Lower lobe of right lung (tissue), 2 donors: ENCODE results near the gene PLEKHH1. TPM values are rescaled to one million over a fixed set of nuclear protein-coding genes. Genes with fewer than 3 reads are reported as not detected.

ENCODE experiments used
- ATAC-seq, 2 donors: fragments of 200-7000 bp; cut with Tn5 transposase; one replicate each; pipeline ENCODE4 v1.9.1; 2020 to 2022; ENCODE audit warnings: mild to moderate bottlenecking in 2 of 2, moderate library complexity in 2 of 2
- DNase-seq: peaks from one replicate; pipeline ENCODE4 v3.0.0-alpha.2; 2020
- H3K27ac ChIP-seq: fragments of 200-600 bp; one replicate; pipeline ENCODE4 v1.8.0; 2022
- H3K27me3 ChIP-seq: fragments of 200-600 bp; one replicate; pipeline ENCODE4 v1.8.0; 2022; ENCODE audit warnings: low read depth
- H3K36me3 ChIP-seq: fragments of 200-600 bp; one replicate; pipeline ENCODE4 v1.8.0; 2022; ENCODE audit warnings: mild to moderate bottlenecking
- H3K4me1 ChIP-seq: fragments of 200-600 bp; one replicate; pipeline ENCODE4 v1.8.0; 2022
- H3K4me3 ChIP-seq: fragments of 200-600 bp; one replicate; pipeline ENCODE4 v1.8.0; 2022; ENCODE audit warnings: mild to moderate bottlenecking
- H3K9me3 ChIP-seq: fragments of 200-600 bp; one replicate; pipeline ENCODE4 v1.8.0; 2022
- intact Hi-C: fragments of 100-400 bp; cut with DNase I; formaldehyde crosslinking; loops from one replicate; pipeline ENCODE4 v1.11.0; 2022
- total RNA-seq: library from RNA; stranded (reverse); fragmentation: NEBNext Ultra II Directional; extraction: Animal tissue kit (Norgen Biotek cat#: 25700); gene quantifications from one replicate; pipeline ENCODE4 v1.2.1, GENCODE V29; 2021
- TF ChIP-seq, protein P1 (sequence below): fragments of 200-600 bp; IDR thresholded peaks from one replicate; pipeline ENCODE4 v1.8.0; 2022; ENCODE audit warnings: antibody characterized with exemption, mild to moderate bottlenecking
- donor health status: DM: no; HTN: yes; CAD: no; lungs with severe emphysema.

PLEKHH1 gene
- total RNA-seq, 1 donor from 2014 or later: 4.6 TPM

DNA sequence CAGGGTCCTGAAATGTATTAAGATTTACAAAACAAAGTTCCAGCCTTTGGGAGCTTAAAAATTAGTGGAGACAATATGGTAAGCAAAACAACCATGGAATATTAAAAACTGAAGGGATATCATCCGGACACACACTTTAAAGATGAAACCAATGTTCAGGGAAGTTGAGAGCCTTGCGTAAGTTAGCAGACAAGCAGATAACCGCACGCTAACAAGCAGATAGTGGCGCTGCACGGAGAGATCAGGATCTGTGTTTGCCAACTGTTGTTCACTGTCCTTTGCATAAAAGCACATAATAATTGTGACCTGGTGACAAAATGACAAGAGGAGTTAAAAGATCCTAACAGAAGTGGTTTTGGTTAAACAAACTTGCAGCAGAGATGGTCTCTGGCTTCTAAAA is 30.2 kb upstream of the PLEKHH1 start:
- no peak for DNase-seq
- H3K4me1 ChIP-seq: no peaks in the 10 kb centered on the region
- intact Hi-C loops: no loop called here
- H3K27me3 ChIP-seq: no peaks in the 10 kb centered on the region
- H3K27ac ChIP-seq: no peak overlapping the region
- TF ChIP-seq, protein P1, sequence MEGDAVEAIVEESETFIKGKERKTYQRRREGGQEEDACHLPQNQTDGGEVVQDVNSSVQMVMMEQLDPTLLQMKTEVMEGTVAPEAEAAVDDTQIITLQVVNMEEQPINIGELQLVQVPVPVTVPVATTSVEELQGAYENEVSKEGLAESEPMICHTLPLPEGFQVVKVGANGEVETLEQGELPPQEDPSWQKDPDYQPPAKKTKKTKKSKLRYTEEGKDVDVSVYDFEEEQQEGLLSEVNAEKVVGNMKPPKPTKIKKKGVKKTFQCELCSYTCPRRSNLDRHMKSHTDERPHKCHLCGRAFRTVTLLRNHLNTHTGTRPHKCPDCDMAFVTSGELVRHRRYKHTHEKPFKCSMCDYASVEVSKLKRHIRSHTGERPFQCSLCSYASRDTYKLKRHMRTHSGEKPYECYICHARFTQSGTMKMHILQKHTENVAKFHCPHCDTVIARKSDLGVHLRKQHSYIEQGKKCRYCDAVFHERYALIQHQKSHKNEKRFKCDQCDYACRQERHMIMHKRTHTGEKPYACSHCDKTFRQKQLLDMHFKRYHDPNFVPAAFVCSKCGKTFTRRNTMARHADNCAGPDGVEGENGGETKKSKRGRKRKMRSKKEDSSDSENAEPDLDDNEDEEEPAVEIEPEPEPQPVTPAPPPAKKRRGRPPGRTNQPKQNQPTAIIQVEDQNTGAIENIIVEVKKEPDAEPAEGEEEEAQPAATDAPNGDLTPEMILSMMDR: no peak
- H3K9me3 ChIP-seq: no peaks in the 10 kb centered on the region
- H3K36me3 ChIP-seq: no peaks in the 10 kb centered on the region
- no peak for ATAC-seq
- H3K4me3 ChIP-seq: no peak overlapping the region

DNA sequence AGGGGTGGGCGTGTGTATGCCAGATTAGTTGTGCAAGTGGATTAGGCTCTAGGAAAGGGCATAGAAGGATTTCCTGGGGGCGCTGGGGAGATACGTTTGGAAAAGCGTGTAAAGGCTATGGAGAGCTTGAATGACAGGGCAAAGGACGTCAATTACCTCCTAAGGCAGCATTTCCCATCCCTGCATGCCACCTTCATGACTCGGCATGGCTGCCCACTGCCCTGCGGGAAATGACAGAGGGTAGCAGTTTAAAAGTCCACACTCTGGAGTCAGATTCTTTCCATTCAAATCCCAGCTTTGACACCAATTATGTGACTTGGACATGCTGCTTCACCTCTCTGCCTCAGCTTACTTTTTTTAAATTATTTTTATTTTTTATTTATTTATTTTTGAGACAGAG is 29.8 kb upstream of the PLEKHH1 start:
- no peak for ATAC-seq

DNA sequence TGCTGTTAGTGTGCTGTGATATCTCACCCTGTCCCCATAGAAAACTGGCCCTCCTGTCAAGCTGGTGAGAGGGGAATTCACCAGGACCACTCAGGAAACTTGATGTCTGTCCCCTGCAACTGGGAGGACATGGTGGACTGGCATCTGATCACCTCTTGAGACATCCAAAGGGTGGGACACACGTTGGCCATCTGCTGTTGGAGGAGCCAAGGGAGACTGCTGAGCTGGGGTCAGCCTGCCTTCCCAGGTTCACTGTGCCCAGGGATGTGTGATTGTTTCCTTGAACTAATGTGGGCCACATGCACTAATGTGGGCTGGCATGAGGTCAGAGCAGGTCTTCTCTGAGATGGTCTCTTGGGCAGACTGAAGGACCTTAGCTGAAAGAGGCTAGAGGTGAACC is 27.8 kb upstream of the PLEKHH1 start:
- H3K9me3 ChIP-seq: no peaks in the 10 kb centered on the region
- no peak overlapping the region for H3K27ac ChIP-seq
- DNase-seq: no peak
- intact Hi-C loops: no loop called here
- no peak overlapping the region for H3K4me3 ChIP-seq
- ATAC-seq: no peak
- no peaks in the 10 kb centered on the region for H3K27me3 ChIP-seq
- H3K36me3 ChIP-seq: no peaks in the 10 kb centered on the region
- no peaks in the 10 kb centered on the region for H3K4me1 ChIP-seq
- TF ChIP-seq, protein P1: no peak

More for the DNA sequence above, 29.8 kb upstream of the PLEKHH1 start:
- intact Hi-C loops: no loop called here
- H3K4me3 ChIP-seq: no peak overlapping the region
- DNase-seq: no peak
- no peaks in the 10 kb centered on the region for H3K9me3 ChIP-seq
- no peaks in the 10 kb centered on the region for H3K36me3 ChIP-seq
- TF ChIP-seq, protein P1: no peak
- H3K4me1 ChIP-seq: no peaks in the 10 kb centered on the region
- H3K27me3 ChIP-seq: no peaks in the 10 kb centered on the region
- no peak overlapping the region for H3K27ac ChIP-seq

DNA sequence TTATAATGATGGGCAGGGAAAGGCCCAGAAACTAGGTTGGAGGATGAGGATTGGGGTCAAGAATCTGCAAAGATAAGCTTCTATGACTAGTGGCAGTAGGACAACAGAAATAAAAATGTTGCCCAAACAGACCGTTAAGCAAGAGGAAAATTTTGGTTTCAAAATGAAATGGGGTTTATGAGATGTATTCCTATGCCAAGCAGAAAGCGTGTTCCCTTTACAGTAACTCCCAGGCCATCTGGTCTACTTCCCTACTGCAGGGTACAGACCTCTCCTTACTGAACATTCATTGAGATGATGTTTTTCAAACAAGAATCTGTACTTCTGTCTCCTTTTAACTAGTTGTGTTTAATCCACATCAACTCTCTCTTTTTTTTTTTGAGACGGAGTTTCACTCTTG is 24.1 kb upstream of the PLEKHH1 start:
- Histone ChIP-seq H3K4me3 (no peak overlapping the region), H3K9me3 (no peaks in the 10 kb centered on the region), H3K4me1 (peaks cover 1% of the 10 kb centered on the region), H3K27me3 (no peaks in the 10 kb centered on the region), H3K27ac (no peak overlapping the region), H3K36me3 (no peaks in the 10 kb centered on the region)
- ATAC-seq (no peak), DNase-seq (no peak)
- TF ChIP-seq, protein P1: no peak
- intact Hi-C loops: no loop called here

DNA sequence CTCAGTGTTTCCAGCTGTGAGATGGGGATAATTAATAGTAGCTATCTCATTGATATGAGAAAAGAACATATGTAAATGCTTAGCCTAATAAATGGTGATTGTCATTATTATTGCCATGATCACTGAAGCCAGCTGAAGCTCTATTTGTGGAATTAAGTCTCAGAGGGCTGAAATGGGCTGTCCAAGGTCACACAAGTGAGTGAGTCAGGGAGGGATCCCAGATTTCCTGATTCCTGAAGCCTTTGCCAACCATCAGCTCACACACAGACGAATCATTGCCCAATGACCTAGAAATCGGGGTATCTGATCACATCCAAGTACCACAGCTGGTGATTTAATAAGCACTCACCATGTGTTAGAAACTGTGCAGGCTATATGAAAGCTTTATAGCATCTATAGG is 23.0 kb upstream of the PLEKHH1 start:
- TF ChIP-seq, protein P1: no peak
- no peak for ATAC-seq
- intact Hi-C loops: no loop called here
- H3K9me3 ChIP-seq: no peaks in the 10 kb centered on the region
- no peaks in the 10 kb centered on the region for H3K27me3 ChIP-seq
- no peak overlapping the region for H3K4me3 ChIP-seq
- peaks cover 8% of the 10 kb centered on the region for H3K4me1 ChIP-seq
- H3K36me3 ChIP-seq: no peaks in the 10 kb centered on the region
- H3K27ac ChIP-seq: no peak overlapping the region
- DNase-seq: no peak

DNA sequence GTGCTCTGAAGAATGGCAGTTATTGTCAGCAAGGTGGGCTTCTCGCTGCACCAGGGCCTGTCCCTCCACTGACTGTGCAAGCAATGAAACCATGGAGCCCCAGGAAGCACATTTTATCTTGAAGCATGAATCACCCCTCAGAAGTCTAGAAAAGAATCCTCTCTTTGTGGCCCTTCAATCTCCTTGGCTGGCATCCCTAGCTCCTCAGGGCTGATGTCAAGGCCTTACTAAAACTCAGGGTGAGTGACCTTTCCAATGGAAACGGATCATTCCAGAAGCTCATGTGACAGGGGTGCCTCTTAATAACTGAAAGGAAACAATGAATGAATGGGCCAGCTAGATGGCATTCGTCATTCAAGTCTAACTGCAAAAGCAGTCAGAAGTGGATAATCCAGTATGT is 22.3 kb upstream of the PLEKHH1 start:
- TF ChIP-seq, protein P1: no peak
- H3K4me3 ChIP-seq: no peak overlapping the region
- intact Hi-C loops: no loop called here
- no peaks in the 10 kb centered on the region for H3K27me3 ChIP-seq
- DNase-seq: no peak
- H3K36me3 ChIP-seq: no peaks in the 10 kb centered on the region
- no peak for ATAC-seq
- H3K4me1 ChIP-seq: peaks cover 13% of the 10 kb centered on the region
- no peak overlapping the region for H3K27ac ChIP-seq
- H3K9me3 ChIP-seq: no peaks in the 10 kb centered on the region
